Common myeloid progenitor, CD34-positive (primary cell): Measurements from ENCODE around the gene AMPD3.
A peak's percentile ranks its signal among the peaks of the same experiment; 100 is the strongest.

Experiments
- CTCF ChIA-PET: fragments of 350-600 bp; sonication (Branson Sonifier 250); formaldehyde crosslinking; loops from one replicate; lab custom pipeline; 2021; ENCODE audit warnings: antibody characterized with exemption; lab: Charles Lee
- POLR2A ChIA-PET: fragments of 350-600 bp; sonication (Branson Sonifier 250); formaldehyde crosslinking; loops from one replicate; lab custom pipeline; 2021; ENCODE audit warnings: antibody characterized with exemption; lab: Charles Lee
- DNase-seq, 3 donors: peaks; one replicate each; pipeline versions ENCODE4 v3.0.0 to v3.0.0-alpha.2; 2013
- H3K27ac ChIP-seq, 2 experiments: 1 replicate in 1 of 2; 2 replicates in 1 of 2; pipeline ENCODE4 v1.7.0; 2013; ENCODE audit warnings: inconsistent platforms in 2 of 2, low read length in 2 of 2, mild to moderate bottlenecking in 2 of 2, low read depth in 1 of 2, moderate library complexity in 1 of 2; ENCODE audit not compliant: severe bottlenecking in 2 of 2, insufficient read depth in 1 of 2, poor library complexity in 1 of 2
- H3K27me3 ChIP-seq, 5 experiments: replicated peaks in 2 of 5; 1 replicate in 3 of 5; 2 replicates in 2 of 5; pipeline versions ENCODE4 v1.6.1 to v1.7.0; 2013; ENCODE audit warnings: low read length in 4 of 5, mild to moderate bottlenecking in 2 of 5, moderate library complexity in 2 of 5, inconsistent platforms in 1 of 5; ENCODE audit not compliant: insufficient read depth in 5 of 5, control insufficient read depth in 4 of 5
- H3K36me3 ChIP-seq, 4 experiments: 1 replicate in 2 of 4; 2 replicates in 2 of 4; pipeline versions ENCODE4 v1.6.1 to v1.7.0; 2013; ENCODE audit warnings: low read length in 3 of 4, control low read depth in 1 of 4, mild to moderate bottlenecking in 1 of 4; ENCODE audit not compliant: control insufficient read depth in 4 of 4, insufficient read depth in 4 of 4
- H3K4me1 ChIP-seq, 4 experiments: 1 replicate in 3 of 4; 2 replicates in 1 of 4; pipeline versions ENCODE4 v1.6.1 to v1.7.1; 2013; ENCODE audit warnings: low read length in 3 of 4, mild to moderate bottlenecking in 3 of 4, control low read depth in 1 of 4, inconsistent platforms in 1 of 4, moderate library complexity in 1 of 4; ENCODE audit not compliant: control insufficient read depth in 4 of 4, insufficient read depth in 4 of 4; ENCODE audit errors: control extremely low read depth in 1 of 4
- H3K4me3 ChIP-seq, 7 experiments: 1 replicate in 4 of 7; 2 replicates in 3 of 7; pipeline versions ENCODE4 v1.5.1 to v1.7.0; 2013; ENCODE audit warnings: mild to moderate bottlenecking in 7 of 7, low read length in 6 of 7, moderate library complexity in 6 of 7, inconsistent platforms in 2 of 7, low read depth in 2 of 7, control low read depth in 1 of 7; ENCODE audit not compliant: insufficient read depth in 4 of 7, control insufficient read depth in 1 of 7; ENCODE audit errors: extremely low read depth in 1 of 7
- H3K9me3 ChIP-seq, 5 experiments: 1 replicate in 4 of 5; 2 replicates in 1 of 5; pipeline versions ENCODE4 v1.6.1 to v1.7.1; 2013; ENCODE audit warnings: low read length in 4 of 5, mild to moderate bottlenecking in 2 of 5, inconsistent platforms in 1 of 5, low read depth in 1 of 5, moderate library complexity in 1 of 5; ENCODE audit not compliant: control insufficient read depth in 4 of 5, insufficient read depth in 2 of 5; ENCODE audit errors: control extremely low read depth in 1 of 5
- WGBS: methylation state at CpG from one replicate; pipeline ENCODE4 v1.1.5; 2013; ENCODE audit not compliant: insufficient coverage; 5-methylcytosine and 5-hydroxymethylcytosine counted together

Gene AMPD3

GRCh38 chr11:10490032-10490397, 35.0 kb downstream of the AMPD3 start:
- Histone ChIP-seq H3K4me1 (no peaks in the 10 kb centered on the region), H3K27me3 (no peaks in the 10 kb centered on the region), H3K9me3 (peaks cover 0 to 3% (median 0%) of the 10 kb centered on the region in 5 experiments), H3K27ac (no peak overlapping the region), H3K36me3 (peaks cover 36 to 95% (median 80%) of the 10 kb centered on the region in 4 experiments), H3K4me3 (no peak overlapping the region)
- DNase-seq, result no peak
- 98% methylated on average over 5 of the region's 5 CpGs for WGBS
- ChIA-PET CTCF (interaction anchor here (1.0 to 1.9 kb wide), 3 partner anchors 17 to 84 kb away, joined by 3 to 6 read pairs (median 3); no protein-coding TSS in a partner anchor), POLR2A (interaction anchor here (0.6 kb wide), 1 partner anchor 76 kb away, joined by 3 read pairs; no protein-coding TSS in a partner anchor)

- no peak overlapping the region for H3K4me3 ChIP-seq
- no peak for DNase-seq
- ChIA-PET CTCF (interaction anchor here (1.0 to 1.2 kb wide), 3 partner anchors 17 to 23 kb away, joined by 3 read pairs; no protein-coding TSS in a partner anchor), POLR2A (interaction anchor here (0.6 kb wide), 1 partner anchor 77 kb away, joined by 3 read pairs; no protein-coding TSS in a partner anchor)
- peaks cover 0 to 3% (median 0%) of the 10 kb centered on the region in 5 experiments for H3K9me3 ChIP-seq
- no peaks in the 10 kb centered on the region for H3K27me3 ChIP-seq
- H3K4me1 ChIP-seq, result no peaks in the 10 kb centered on the region
- 82% methylated on average over 12 of the region's 13 CpGs for WGBS
- peaks cover 40 to 95% (median 83%) of the 10 kb centered on the region in 4 experiments for H3K36me3 ChIP-seq
- H3K27ac ChIP-seq, result peak overlapping the region in 1 of 2 experiments; percentile 55
Measured at GRCh38 chr11:10490398-10491241, 35.6 kb downstream of the AMPD3 start.

GRCh38 chr11:10492084-10492483, 37.0 kb downstream of the AMPD3 start:
- CTCF ChIA-PET, result interaction anchor here (0.7 to 1.0 kb wide), 2 partner anchors 12 to 13 kb away, joined by 3 to 4 read pairs; no protein-coding TSS in a partner anchor
- DNase-seq, result no peak
- Histone ChIP-seq H3K9me3 (peaks cover 0 to 3% (median 0%) of the 10 kb centered on the region in 5 experiments), H3K4me3 (no peak overlapping the region), H3K27ac (no peak overlapping the region), H3K36me3 (peaks cover 44 to 95% (median 74%) of the 10 kb centered on the region in 4 experiments), H3K4me1 (no peaks in the 10 kb centered on the region), H3K27me3 (no peaks in the 10 kb centered on the region)
- 94% methylated on average over 2 of the region's 2 CpGs for WGBS
- POLR2A ChIA-PET, result interaction anchor here (0.6 kb wide), 1 partner anchor 312 kb away, joined by 4 read pairs; no protein-coding TSS in a partner anchor

- H3K9me3 ChIP-seq, result peaks cover 0 to 3% (median 0%) of the 10 kb centered on the region in 5 experiments
- CTCF ChIA-PET, result interaction anchor here (1.0 kb wide), 1 partner anchor 14 kb away, joined by 4 read pairs; no protein-coding TSS in a partner anchor
- H3K27me3 ChIP-seq, result no peaks in the 10 kb centered on the region
- no peak overlapping the region for H3K4me3 ChIP-seq
- peaks cover 43 to 97% (median 76%) of the 10 kb centered on the region in 4 experiments for H3K36me3 ChIP-seq
- no peaks in the 10 kb centered on the region for H3K4me1 ChIP-seq
- no peak overlapping the region for H3K27ac ChIP-seq
- POLR2A ChIA-PET, result no interaction called here
- WGBS, result 98% methylated on average over 18 of the region's 18 CpGs
- no peak for DNase-seq
Measured at GRCh38 chr11:10493041-10493663, 38.1 kb downstream of the AMPD3 start.

- Histone ChIP-seq H3K36me3 (peaks cover 37 to 98% (median 74%) of the 10 kb centered on the region in 4 experiments), H3K27me3 (no peaks in the 10 kb centered on the region), H3K27ac (no peak overlapping the region), H3K4me3 (no peak overlapping the region), H3K9me3 (peaks cover 0 to 3% (median 0%) of the 10 kb centered on the region in 5 experiments), H3K4me1 (no peaks in the 10 kb centered on the region)
- ChIA-PET CTCF (interaction anchor here (0.9 to 1.9 kb wide), 7 partner anchors 11 to 160 kb away, joined by 3 to 5 read pairs (median 3); partner anchors contain the start of gene RNF141), POLR2A (no interaction called here)
- DNase-seq, result no peak
- 97% methylated on average over 9 of the region's 14 CpGs for WGBS
Measured at GRCh38 chr11:10494636-10495463, 39.8 kb downstream of the AMPD3 start.

- H3K36me3 ChIP-seq, result peaks cover 36 to 98% (median 76%) of the 10 kb centered on the region in 4 experiments
- CTCF ChIA-PET, result interaction anchor here (1.0 to 1.9 kb wide), 7 partner anchors 13 to 159 kb away, joined by 3 to 5 read pairs (median 3); partner anchors contain the start of gene RNF141
Measured at GRCh38 chr11:10495464-10495786, 40.4 kb downstream of the AMPD3 start.

More at GRCh38 chr11:10495464-10495786, 40.4 kb downstream of the AMPD3 start:
- Histone ChIP-seq H3K27ac (no peak overlapping the region), H3K27me3 (no peaks in the 10 kb centered on the region), H3K4me3 (no peak overlapping the region), H3K9me3 (peaks cover 0 to 3% (median 0%) of the 10 kb centered on the region in 5 experiments), H3K4me1 (no peaks in the 10 kb centered on the region)
- WGBS, result 100% methylated on average over 6 of the region's 8 CpGs
- POLR2A ChIA-PET, result no interaction called here
- no peak for DNase-seq
